Neural progenitor cell (in vitro differentiated cells): ENCODE data around the gene PAQR6. TPM values are rescaled to one million over a fixed set of nuclear protein-coding genes. Genes with fewer than 3 reads are reported as not detected.

ENCODE experiments used
- DNase-seq: peaks from one replicate; pipeline ENCODE4 v3.0.0-alpha.2; 2016; ENCODE audit warnings: low spot score
- H2AFZ ChIP-seq: fragments of 200-600 bp; sonication (generic); replicated peaks from 2 replicates; pipeline ENCODE4 v1.6.1; 2016; ENCODE audit warnings: antibody characterized with exemption
- H3F3A ChIP-seq: fragments of 200-600 bp; sonication (generic); 2 replicates; pipeline ENCODE4 v1.6.1; 2016; ENCODE audit warnings: antibody characterized with exemption, low read depth
- H3K27ac ChIP-seq: fragments of 200-600 bp; sonication (generic); 2 replicates; pipeline ENCODE4 v1.5.1; 2016; ENCODE audit warnings: mild to moderate bottlenecking
- H3K27me3 ChIP-seq: fragments of 200-600 bp; sonication (generic); 2 replicates; pipeline ENCODE4 v1.6.1; 2016; ENCODE audit warnings: mild to moderate bottlenecking, moderate library complexity
- H3K36me3 ChIP-seq: fragments of 200-600 bp; sonication (generic); 2 replicates; pipeline ENCODE4 v1.5.1; 2016
- H3K4me1 ChIP-seq: fragments of 200-600 bp; sonication (generic); 2 replicates; pipeline ENCODE4 v1.6.1; 2016; ENCODE audit warnings: mixed run types
- H3K4me2 ChIP-seq: fragments of 200-600 bp; sonication (generic); 2 replicates; pipeline ENCODE4 v1.6.1; 2016
- H3K4me3 ChIP-seq: fragments of 200-600 bp; sonication (generic); 2 replicates; pipeline ENCODE4 v1.5.1; 2016
- H3K79me2 ChIP-seq: fragments of 200-600 bp; sonication (generic); 2 replicates; pipeline ENCODE4 v1.6.1; 2016; ENCODE audit warnings: low read depth
- H3K9ac ChIP-seq: fragments of 200-600 bp; sonication (generic); 2 replicates; pipeline ENCODE4 v1.6.1; 2016
- H3K9me3 ChIP-seq: fragments of 200-600 bp; sonication (generic); 2 replicates; pipeline ENCODE4 v1.5.1; 2016; ENCODE audit warnings: low read depth
- H4K20me1 ChIP-seq: fragments of 200-600 bp; sonication (generic); 2 replicates; pipeline ENCODE4 v1.6.1; 2016; ENCODE audit warnings: low read depth
- H3K27ac Mint-ChIP-seq: 3 replicates; pipeline ENCODE4 v1.8.0; 2021; ENCODE audit warnings: mixed read lengths
- H3K27me3 Mint-ChIP-seq: 2 replicates; pipeline ENCODE4 v1.8.0; 2022; ENCODE audit warnings: low read depth, mild to moderate bottlenecking, inconsistent platforms, moderate library complexity, mixed read lengths; ENCODE audit not compliant: insufficient read depth
- H3K36me3 Mint-ChIP-seq: 3 replicates; pipeline ENCODE4 v1.8.0; 2021; ENCODE audit warnings: mixed read lengths
- H3K4me1 Mint-ChIP-seq: 3 replicates; pipeline ENCODE4 v1.8.0; 2021; ENCODE audit warnings: mixed read lengths
- H3K4me3 Mint-ChIP-seq: 3 replicates; pipeline ENCODE4 v1.8.0; 2021; ENCODE audit warnings: mild to moderate bottlenecking, moderate library complexity, mixed read lengths
- H3K9me3 Mint-ChIP-seq: 3 replicates; pipeline ENCODE4 v1.8.0; 2020; ENCODE audit warnings: mixed read lengths
- EZH2 ChIP-seq: fragments of 200-600 bp; sonication (generic); IDR thresholded peaks from 2 replicates; pipeline ENCODE4 v1.6.1; 2017; ENCODE audit warnings: antibody characterized with exemption, mild to moderate bottlenecking, moderate library complexity
- EZH2phosphoT487 ChIP-seq: fragments of 200-600 bp; sonication (generic); IDR thresholded peaks from 2 replicates; pipeline ENCODE4 v1.6.1; 2017; ENCODE audit warnings: antibody characterized with exemption
- total RNA-seq: library from RNA; depleted of rRNA; stranded (reverse); fragments of >200 nt; gene quantifications from 2 replicates; pipeline ENCODE4 v1.2.3, GENCODE V29; 2015; ENCODE audit warnings: low replicate concordance
- TF ChIP-seq, protein P1 (sequence below): fragments of 200-600 bp; sonication (generic); IDR thresholded peaks from 2 replicates; pipeline ENCODE4 v1.5.1; 2017; ENCODE audit warnings: antibody characterized with exemption, mild to moderate bottlenecking

PAQR6 gene
- total RNA-seq, 1 donor from 2014 or later, result 5.0 TPM

DNA sequence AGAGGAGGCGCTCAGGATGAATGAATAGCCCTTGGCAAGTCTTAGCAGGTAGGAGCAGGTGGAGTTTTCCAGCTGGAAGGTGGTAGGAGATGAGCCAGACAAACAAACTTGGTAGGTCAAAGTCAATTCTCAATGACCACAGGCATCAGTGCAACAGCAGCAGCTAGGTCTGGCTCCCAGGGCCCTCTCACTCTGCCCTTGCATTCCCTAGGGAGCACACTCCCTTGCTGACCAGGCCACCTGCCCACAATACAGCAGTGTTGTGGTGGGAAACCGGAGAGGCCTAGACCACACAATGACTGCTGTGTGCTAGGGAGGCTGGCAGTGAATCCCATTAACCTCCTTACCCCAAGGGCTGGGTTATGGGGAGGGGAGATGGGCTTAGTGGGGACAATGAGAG, 13.0 kb upstream of the PAQR6 start:
- TF ChIP-seq, protein P1, sequence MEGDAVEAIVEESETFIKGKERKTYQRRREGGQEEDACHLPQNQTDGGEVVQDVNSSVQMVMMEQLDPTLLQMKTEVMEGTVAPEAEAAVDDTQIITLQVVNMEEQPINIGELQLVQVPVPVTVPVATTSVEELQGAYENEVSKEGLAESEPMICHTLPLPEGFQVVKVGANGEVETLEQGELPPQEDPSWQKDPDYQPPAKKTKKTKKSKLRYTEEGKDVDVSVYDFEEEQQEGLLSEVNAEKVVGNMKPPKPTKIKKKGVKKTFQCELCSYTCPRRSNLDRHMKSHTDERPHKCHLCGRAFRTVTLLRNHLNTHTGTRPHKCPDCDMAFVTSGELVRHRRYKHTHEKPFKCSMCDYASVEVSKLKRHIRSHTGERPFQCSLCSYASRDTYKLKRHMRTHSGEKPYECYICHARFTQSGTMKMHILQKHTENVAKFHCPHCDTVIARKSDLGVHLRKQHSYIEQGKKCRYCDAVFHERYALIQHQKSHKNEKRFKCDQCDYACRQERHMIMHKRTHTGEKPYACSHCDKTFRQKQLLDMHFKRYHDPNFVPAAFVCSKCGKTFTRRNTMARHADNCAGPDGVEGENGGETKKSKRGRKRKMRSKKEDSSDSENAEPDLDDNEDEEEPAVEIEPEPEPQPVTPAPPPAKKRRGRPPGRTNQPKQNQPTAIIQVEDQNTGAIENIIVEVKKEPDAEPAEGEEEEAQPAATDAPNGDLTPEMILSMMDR, result no peak
- TF ChIP-seq EZH2phosphoT487, result no peak
- no peak for TF ChIP-seq EZH2
- no peaks in the 10 kb centered on the region for H3K79me2 ChIP-seq
- H3K9me3 ChIP-seq, result no peaks in the 10 kb centered on the region
- no peaks in the 10 kb centered on the region for H3K4me1 Mint-ChIP-seq
- H3K9me3 Mint-ChIP-seq, result no peaks in the 10 kb centered on the region
- H3K9ac ChIP-seq, result no peak overlapping the region
- no peaks in the 10 kb centered on the region for H3K27me3 ChIP-seq
- H3K4me1 ChIP-seq, result no peaks in the 10 kb centered on the region
- no peak overlapping the region for H3K27ac ChIP-seq
- H3K27me3 Mint-ChIP-seq, result no peaks in the 10 kb centered on the region
- H4K20me1 ChIP-seq, result no peaks in the 10 kb centered on the region
- no peak overlapping the region for H3K4me3 ChIP-seq
- no peak for DNase-seq
- no peaks in the 10 kb centered on the region for H3F3A ChIP-seq
- H3K27ac Mint-ChIP-seq, result peak overlapping the region; percentile 30
- no peak overlapping the region for H3K4me3 Mint-ChIP-seq
- no peak overlapping the region for H2AFZ ChIP-seq
- peaks cover 5% of the 10 kb centered on the region for H3K36me3 ChIP-seq
- peaks cover 43% of the 10 kb centered on the region for H3K36me3 Mint-ChIP-seq
- no peak overlapping the region for H3K4me2 ChIP-seq

DNA sequence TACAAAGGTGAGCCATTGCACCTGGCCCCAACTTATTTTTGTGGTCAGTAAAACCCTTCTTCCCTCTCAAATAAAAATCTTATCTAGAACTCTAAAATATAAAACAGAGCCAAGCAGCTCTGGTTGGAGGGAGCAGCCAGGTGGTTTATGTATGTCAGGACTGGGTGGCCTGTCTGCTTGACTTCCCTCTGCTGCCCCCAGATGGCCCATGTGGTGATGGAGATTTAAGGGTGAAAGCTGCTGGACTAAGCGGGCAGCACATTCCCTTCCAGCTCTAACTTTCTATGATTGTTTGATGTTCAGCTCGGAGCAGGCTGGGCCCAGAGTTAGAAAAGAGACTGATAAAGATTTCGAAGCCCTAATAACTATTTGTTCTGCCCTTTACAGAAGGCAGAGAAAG, 11.9 kb upstream of the PAQR6 start:
- Histone ChIP-seq H3K4me2 (no peak overlapping the region), H3F3A (no peaks in the 10 kb centered on the region), H3K36me3 (peaks cover 5% of the 10 kb centered on the region), H3K27ac (no peak overlapping the region), H3K79me2 (no peaks in the 10 kb centered on the region), H4K20me1 (no peaks in the 10 kb centered on the region), H3K4me1 (no peaks in the 10 kb centered on the region), H3K9me3 (no peaks in the 10 kb centered on the region), H3K27me3 (no peaks in the 10 kb centered on the region), H3K4me3 (no peak overlapping the region), H2AFZ (no peak overlapping the region), H3K9ac (no peak overlapping the region)
- Mint-ChIP-seq H3K4me1 (no peaks in the 10 kb centered on the region), H3K27me3 (no peaks in the 10 kb centered on the region), H3K4me3 (no peak overlapping the region), H3K9me3 (no peaks in the 10 kb centered on the region), H3K27ac (peak overlapping the region; percentile 47), H3K36me3 (peaks cover 36% of the 10 kb centered on the region)
- DNase-seq, result peak; percentile 19
- TF ChIP-seq EZH2phosphoT487 (no peak), EZH2 (no peak)
- TF ChIP-seq, protein P1, result no peak

DNA sequence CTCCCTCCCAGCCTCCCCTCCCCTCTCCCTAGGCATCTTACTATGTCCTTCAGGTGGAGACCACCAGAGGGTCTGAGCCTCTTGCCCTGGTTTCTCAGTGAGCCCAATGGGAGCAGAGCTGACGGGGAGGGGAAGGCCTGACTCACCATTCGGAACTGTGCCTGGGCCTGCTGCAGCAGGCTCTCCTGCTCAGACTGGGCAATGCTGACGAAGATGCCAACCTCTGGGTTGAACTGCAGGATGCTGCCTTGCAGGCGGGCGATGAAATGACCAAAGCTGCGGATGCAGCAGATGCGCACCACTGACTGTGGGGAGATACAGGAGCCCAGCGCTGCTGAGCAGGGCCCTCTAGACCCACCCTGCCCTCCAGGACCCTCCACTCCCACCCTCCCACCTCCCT, 11.0 kb upstream of the PAQR6 start:
- H3K4me1 ChIP-seq, result no peaks in the 10 kb centered on the region
- no peak overlapping the region for H3K9ac ChIP-seq
- no peaks in the 10 kb centered on the region for H3K79me2 ChIP-seq
- no peak overlapping the region for H3K4me3 Mint-ChIP-seq
- H3K9me3 ChIP-seq, result no peaks in the 10 kb centered on the region
- peaks cover 35% of the 10 kb centered on the region for H3K36me3 Mint-ChIP-seq
- no peak overlapping the region for H3K4me2 ChIP-seq
- no peaks in the 10 kb centered on the region for H3K27me3 ChIP-seq
- no peaks in the 10 kb centered on the region for H3K27me3 Mint-ChIP-seq
- no peak overlapping the region for H2AFZ ChIP-seq
- no peaks in the 10 kb centered on the region for H3F3A ChIP-seq
- peaks cover 4% of the 10 kb centered on the region for H4K20me1 ChIP-seq
- H3K4me3 ChIP-seq, result no peak overlapping the region
- H3K4me1 Mint-ChIP-seq, result no peaks in the 10 kb centered on the region
- TF ChIP-seq EZH2 (no peak), EZH2phosphoT487 (no peak)
- TF ChIP-seq, protein P1, result no peak
- no peak overlapping the region for H3K27ac Mint-ChIP-seq
- no peaks in the 10 kb centered on the region for H3K9me3 Mint-ChIP-seq
- peaks cover 5% of the 10 kb centered on the region for H3K36me3 ChIP-seq
- H3K27ac ChIP-seq, result no peak overlapping the region
- no peak for DNase-seq
